SIG-M5 (cell line): ENCODE data around the gene USP5.

Experiments used
- DNase-seq: peaks from one replicate; lab custom pipeline; 2025; lab: John Stamatoyannopoulos, UW

Gene USP5

DNA sequence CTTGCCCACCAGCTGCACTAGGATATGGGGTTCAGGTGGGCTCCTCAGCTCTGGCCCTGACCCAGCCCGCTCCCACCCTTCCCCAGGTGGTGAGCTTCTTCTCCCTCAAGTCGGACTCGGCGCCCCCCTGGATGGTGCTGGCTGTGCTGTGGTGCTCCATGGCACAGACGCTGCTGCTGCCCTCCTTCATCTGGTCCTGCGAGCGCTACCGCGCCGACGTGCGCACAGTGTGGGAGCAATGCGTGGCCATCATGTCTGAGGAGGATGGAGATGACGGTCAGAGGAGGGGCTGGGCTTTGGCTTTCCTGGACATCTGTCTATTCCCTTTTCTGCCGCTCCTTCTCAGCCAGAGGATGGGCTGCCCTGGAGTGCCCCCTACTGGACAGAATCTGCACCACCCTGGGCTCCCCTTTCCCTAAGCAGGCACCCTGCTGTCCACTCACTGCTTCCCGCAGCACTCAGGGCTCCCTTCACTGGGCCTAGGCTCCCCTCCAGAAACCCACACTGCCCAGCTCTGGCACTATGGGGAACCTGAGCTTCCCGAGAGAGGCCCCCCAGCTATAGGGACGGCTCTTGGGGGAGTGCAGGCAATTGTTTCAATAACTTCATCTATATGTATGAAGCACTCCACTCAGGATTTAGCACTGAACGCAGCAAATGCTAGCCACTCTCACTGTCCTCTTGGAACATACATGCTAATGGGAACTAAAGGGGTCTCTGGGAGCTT lies 26.4 kb upstream of the USP5 start:
- DNase-seq = no peak

DNA sequence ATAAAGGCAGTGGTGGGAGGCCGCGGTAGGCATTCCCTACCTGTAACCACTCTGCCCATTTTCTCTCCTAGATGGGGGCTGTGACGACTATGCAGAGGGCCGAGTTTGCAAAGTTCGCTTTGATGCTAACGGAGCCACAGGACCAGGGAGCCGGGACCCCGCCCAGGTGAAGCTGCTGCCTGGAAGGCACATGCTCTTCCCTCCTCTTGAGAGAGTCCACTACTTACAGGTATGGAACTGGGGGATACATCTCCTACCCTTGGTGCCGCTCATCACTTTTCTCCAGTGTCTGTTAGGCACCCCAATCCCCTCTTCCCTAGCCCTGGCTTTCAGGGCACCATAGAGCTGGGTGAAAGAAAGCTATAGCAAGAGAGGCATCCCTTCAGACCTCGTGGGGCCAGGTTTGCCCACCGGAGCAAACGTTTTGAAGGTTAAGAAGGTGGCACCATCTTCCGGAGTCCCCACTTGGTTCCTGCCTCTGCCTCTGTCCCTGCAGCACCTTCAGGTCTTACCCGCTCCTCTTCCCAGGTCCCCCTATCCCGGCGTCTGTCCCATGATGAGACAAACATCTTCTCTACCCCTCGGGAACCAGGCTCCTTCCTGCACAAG lies 25.7 kb upstream of the USP5 start:
- no peak for DNase-seq

DNA sequence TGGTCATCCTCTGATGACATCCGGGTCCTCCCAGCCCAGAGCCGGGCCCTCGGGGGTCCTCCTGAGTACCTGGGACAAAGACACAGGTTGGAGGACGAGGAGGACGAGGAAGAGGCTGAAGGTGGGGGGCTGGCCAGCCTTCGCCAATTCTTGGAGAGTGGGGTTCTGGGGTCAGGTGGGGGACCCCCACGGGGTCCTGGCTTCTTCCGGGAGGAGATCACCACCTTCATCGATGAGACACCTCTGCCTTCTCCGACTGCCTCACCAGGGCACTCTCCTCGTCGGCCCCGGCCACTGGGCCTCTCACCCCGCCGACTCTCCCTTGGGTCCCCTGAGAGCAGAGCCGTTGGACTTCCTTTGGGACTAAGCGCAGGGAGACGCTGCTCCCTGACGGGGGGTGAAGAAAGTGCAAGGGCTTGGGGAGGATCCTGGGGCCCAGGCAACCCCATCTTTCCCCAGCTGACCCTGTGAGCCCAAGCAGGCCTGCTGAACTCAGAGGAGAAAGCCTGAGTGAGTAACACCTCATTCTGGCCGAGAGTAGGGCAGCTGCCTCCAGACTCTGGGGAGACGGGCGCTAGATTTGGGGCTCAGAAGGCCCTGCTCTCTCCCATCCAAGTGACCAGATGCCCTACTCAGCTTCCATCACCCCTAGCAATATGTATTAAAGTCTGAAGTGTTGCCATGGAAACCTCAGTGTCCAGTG lies 25.1 kb upstream of the USP5 start:
- DNase-seq = no peak

DNA sequence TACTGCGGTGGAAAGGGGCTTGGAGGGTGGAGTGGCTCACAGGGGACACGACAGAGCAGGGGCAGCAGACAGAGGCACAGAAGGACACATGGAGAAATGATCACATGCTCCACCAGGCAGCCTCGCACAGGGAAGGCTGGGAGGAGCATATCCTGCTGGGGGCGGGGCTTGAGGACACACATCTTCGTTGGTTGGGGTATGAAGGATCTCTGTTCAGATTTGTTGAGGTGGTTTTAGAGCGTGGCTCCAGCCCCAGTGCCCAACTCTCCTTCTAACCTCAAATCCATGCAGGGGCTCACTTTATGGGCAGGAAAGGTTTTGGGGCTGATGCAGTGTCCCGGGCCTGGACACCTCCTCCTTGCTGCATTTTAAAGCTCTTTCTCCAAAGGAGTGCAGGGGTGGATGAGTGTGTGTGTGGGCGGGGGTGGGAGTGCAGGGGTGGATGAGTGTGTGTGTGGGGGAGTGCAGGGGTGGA lies 24.5 kb upstream of the USP5 start:
- no peak for DNase-seq

DNA sequence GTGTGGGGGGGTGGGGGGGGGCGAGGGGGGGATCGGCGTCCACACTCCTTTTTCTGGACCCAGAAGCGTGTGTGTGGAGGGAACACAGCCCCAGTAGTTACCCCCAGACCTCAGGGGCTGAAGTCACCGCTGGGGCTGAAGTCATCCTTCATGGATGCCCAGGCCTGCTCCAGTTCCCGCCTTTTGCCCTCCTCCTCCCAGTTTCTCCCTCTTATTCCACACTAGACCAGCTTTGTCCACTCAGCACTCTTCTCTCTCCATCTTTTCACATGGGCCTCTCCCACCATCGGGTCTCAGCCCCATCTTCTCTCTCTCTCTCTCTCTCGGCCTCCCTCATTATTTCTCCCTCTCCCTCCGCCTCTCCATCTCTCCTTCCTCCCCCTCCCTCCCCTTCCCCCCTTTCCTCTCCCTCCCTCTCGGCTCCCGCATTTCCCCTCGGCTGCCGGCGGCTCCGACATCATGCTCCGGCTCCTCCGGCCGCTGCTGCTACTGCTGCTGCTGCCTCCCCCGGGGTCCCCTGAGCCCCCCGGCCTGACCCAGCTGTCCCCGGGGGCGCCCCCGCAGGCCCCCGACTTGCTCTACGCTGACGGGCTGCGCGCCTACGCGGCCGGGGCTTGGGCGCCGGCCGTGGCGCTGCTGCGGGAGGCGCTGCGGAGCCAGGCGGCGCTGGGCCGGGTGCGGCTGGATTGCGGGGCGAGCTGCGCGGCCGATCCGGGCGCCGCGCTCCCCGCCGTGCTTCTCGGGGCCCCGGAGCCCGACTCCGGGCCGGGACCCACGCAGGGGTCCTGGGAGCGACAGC lies 23.8 kb upstream of the USP5 start, which contains the start of gene P3H3:
Gene P3H3, plus strand, starts transcription at position 426 of the 799 bp plus-strand sequence. Its CDS starts 34 bp downstream, at position 460.
- no peak for DNase-seq

DNA sequence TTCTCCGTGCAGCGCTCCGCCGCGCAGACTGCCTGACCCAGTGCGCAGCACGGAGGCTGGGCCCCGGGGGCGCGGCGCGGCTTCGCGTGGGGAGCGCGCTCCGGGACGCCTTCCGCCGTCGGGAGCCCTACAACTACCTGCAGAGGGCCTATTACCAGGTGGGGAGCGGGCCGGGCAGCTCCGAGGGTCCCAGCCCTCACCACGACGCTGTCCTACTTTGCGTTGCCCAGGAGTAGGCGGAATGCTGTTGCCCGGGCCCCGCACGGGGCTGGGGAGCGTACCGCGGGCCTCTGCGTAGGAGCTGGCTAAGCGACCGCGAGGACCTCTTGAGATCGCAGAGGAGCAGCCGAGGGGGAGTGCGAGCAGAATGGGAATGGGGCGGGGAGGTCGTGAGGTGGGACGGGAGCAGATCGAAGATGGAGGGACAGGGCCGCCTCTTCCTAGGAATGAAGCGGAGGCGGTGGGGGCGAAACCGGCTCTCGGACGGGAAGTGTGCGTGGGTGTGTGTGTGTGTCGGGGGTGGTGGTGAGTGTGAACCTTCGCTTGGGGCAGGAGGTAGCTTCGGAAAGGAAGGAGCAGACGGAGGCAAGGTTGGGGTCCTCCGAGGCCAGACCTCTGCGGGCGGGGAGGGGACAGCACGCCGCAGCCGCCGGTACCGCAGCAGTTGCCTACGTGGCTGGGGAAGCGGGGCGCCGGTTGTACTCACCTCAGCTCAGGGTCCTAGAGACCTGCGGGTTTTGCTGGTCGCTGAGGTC lies 23.0 kb upstream of the USP5 start:
- DNase-seq = no peak

DNA sequence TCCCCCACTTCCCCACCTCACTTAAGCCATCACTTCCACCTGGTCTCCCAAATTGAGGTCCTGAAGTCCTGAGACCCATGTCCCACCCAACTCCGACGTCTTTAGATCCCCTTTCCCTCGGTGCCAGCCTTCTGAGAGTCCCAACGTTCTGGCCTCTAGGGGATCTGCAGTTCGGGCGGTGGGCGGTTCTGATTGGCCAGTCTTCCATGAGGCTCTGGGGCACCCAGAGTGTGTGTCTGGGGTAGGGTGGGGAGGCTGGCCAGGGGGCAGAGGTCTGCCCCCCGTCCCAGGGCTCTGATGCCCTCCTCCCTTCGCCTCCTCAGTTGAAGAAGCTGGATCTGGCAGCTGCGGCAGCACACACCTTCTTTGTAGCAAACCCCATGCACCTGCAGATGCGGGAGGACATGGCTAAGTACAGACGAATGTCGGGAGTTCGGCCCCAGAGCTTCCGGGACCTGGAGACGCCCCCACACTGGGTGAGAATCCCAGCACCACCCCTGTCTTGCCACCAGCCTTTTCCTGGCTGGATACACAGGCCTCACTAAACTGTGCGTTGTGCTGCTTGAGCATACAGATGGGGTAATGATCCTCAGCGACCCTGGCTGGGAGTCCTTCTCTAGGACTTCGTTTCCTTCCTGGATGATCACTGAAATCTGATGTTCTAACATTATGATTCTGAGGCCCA lies 22.3 kb upstream of the USP5 start:
- DNase-seq = no peak

DNA sequence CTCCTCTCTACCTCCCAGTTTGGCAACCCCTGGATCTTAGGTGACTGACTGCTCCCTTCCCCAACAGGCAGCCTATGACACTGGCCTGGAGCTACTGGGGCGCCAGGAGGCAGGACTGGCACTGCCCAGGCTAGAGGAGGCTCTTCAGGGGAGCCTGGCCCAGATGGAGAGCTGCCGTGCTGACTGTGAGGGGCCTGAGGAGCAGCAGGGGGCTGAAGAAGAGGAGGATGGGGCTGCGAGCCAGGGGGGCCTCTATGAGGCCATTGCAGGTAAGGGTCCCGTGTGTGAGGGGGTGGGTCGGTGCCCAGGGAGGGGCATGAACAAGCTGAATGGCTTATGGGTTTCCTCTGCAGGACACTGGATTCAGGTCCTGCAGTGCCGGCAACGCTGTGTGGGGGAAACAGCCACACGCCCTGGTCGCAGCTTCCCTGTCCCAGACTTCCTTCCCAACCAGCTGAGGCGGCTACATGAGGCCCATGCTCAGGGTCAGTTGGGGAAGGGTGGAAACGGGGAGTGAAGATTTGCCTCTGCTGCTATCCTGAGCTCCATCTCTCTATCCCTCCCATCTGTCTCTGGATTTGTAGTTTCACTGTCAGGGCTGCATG lies 21.6 kb upstream of the USP5 start:
- no peak for DNase-seq

DNA sequence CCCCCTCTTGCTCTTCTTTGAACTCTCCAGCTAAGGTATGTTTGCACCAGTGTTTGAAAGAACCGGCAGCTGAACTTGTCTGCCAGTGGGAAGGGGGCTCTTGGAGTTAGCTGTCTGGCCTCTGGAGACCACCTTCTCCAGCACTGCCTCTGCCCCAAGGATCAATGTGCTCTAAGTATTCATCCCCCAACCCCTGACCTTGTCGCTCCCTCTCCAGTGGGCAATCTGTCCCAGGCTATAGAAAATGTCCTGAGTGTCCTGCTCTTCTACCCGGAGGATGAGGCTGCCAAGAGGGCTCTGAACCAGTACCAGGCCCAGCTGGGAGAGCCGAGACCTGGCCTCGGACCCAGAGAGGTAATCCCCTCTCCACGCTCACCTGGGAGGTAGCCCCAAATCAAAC lies 21.0 kb upstream of the USP5 start:
- no peak for DNase-seq

DNA sequence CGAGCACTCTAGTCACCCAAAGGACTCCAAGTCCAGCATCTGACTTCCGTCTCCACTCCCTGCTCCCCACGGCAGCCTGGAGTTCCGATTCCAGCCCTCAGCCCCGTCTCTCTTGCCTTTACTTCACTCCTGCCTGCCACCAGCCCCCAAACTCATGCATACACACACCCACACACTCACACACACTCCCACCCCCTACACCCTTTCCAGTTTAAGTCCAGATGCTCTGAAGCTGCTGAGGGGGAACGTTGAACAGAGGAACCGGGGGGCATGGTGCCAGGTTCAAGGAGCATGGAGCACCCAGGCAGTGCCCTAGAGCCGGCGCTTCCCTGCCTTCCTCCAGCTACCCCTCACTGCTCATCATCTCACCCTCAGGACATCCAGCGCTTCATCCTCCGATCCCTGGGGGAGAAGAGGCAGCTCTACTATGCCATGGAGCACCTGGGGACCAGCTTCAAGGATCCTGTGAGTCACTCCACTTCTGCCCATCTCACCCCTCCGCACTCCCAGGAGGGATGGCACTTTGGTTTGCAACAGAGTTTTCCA lies 20.4 kb upstream of the USP5 start:
- DNase-seq = no peak

DNA sequence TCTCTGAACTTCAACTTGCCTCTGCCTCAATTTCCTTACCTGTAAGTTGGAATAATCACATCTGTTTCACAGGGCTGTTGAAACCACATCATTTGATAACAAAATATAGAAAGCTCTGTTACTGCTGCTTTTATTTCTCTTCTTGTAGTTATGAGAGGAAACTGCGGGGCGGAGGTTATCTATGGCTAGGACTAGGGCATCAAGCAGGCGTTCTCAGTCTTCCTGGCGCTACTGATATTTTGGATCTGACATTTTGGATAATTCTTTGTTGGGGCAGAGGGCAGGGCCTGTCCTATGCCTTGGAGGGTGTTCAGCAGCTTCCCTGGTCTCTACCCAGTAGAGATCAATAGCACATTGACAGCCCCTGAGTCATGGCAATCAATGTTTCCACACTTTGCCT lies 19.8 kb upstream of the USP5 start:
- DNase-seq = no peak

DNA sequence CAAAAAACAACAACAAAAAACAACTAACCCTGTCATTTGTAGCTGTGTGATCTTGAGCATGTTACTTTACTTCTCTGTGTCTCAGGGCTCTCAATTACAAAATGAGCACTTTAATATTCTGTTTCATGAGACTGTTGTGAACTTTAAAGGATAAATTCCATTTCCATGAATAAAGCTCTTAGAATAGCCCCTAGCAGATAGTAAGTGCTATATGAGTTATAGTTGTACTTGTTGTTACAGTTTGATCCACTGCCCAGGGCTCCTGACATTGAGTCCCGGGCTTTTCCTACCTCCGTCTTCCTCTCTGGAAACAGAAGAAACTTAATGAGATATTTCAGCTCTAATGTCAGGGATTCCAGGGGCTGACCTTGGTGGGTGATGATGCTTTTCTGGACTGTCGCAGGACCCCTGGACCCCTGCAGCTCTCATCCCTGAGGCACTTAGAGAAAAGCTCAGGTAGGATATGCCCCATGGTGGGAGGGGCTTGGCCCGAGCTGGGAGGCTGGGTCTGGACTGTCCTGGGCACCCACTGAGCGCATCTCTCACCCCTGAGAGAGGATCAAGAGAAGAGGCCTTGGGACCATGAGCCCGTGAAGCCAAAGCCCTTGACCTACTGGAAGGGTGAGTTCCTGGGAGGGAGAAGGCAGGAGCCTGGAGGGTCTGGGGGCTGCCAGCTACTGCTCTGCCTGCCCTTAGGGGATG lies 18.6 kb upstream of the USP5 start:
- DNase-seq = no peak

DNA sequence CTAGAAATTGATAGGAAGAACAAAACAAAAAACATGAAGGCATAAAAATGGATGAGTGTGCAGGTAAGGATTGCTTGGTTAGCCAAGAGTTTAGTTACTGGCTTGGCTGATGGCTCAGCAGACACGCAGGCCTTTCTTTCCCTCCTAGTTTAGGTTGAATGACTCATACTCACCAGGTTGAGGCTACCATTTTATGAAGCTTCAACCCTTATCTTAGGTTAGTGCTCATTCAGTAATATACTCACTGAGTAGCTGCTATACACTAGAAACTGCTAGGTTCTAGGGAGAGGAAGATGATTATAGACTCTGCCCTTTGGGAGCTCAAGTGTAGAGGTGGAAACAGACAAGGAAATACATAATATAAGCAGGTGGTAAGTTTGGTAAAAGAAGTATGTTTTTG lies 17.7 kb upstream of the USP5 start:
- no peak for DNase-seq

DNA sequence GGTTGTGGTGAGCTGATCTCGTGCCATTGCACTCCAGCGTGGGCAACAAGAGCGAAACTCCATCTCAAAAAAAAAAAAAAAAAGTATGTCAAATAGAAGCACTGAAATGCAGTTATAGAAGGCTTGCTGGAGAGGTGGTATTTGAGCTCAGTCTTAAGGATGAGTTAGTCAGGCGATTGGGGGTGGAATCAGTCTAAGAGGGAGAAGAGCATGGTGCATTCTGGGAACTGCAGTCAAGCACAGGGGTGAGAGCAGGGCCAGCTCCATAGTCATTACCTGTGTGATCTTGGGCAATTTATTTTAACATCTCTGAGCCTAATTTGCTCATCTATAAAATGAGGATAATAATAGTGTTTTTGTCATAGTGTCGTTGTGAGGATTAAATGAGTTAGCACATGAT lies 17.1 kb upstream of the USP5 start:
- no peak for DNase-seq

DNA sequence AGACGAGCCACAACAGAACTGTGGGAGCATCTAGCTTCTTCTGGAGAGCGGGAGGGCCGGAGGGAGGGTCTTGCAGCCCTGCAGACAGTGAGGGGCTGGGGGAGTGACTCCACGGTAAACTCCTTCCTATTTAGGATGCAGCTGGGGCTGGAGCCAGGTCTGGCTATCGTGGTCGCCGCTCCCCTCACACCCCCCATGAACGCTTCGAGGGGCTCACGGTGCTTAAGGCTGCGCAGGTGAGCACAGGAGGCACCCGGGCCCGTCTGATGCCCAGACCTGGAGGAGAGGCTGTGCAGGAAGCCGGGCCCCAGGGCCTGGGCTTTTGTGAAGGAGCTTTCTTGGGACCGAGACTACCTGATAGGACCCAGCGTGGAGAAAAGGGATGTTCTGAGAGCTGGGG lies 15.1 kb upstream of the USP5 start:
- DNase-seq = no peak

DNA sequence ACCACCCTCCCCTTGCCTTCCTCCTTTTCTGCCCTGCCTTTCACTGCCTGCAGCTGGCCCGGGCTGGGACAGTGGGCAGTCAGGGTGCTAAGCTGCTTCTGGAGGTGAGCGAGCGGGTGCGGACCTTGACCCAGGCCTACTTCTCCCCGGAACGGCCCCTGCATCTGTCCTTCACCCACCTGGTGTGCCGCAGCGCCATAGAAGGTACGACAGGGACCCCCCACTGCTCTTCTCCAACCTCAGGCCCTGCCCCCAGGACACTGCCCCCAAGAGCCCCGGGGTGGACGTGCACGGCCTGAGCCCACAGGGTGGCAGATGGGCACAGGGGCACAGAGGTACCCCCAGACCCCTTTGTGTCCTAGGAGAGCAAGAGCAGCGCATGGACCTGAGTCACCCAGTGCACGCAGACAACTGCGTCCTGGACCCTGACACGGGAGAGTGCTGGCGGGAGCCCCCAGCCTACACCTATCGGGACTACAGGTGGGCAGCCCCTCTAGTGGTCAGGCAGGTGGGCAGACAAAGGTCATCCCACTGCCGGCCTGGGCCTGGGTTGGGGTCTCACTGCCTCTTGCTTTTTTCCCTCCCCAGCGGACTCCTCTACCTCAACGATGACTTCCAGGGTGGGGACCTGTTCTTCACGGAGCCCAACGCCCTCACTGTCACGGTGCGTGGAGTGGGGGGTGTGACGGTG lies 14.4 kb upstream of the USP5 start:
- DNase-seq = no peak

DNA sequence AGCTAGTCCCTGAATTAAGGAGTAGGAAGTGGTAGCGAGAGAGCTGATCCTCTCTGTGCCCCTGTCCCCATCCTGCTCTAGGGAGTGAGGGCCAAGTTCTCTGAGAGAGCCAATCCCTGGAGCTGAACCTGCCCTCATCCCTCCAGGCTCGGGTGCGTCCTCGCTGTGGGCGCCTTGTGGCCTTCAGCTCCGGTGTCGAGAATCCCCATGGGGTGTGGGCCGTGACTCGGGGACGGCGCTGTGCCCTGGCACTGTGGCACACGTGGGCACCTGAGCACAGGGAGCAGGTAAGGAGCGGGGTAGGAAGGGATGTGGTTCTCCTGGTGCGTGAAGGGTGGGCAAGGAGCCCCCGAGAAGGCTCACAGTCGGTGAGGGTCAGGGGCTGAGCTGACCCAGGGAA lies 13.1 kb upstream of the USP5 start:
- no peak for DNase-seq

DNA sequence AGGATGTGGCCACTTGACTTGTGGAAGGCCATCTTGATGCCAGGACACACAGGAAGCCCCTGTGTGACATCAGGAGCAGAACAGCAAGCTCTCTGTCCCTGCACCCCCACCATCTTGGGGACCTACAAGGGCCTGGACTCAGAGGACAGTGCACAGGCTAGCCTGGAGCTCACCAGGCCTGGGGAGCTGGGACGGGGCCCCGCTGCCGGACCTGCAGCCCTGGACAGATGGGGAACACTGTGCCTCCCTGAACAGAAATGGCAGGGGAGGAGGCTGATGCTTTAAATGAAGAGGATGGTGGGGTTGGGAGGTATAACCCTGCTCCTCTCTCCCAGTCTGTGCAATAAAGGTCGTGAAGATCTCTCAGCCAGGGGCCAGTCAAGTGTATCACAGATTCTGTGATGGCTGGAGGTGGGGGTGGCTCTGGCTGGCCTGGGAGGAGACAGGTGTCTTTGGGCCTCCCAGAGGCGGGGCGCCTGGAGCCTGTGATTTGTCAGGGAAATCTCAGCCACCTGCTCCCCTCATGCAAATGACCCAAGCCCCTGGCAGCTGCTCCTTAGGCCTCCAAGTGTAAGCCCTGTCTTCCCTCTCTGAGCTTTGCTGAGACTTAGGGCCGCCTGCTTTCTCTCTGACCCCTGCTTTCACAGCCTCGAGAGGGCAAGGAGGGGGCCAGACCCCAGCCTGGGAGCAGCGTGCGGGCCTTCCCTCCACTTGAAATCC lies 12.3 kb upstream of the USP5 start:
- no peak for DNase-seq
